OCI-LY1 (cell line): ENCODE results near the gene CSF1.

Experiments used
- H2AFZ ChIP-seq: fragments of 200-600 bp; sonication (generic), shearing (Covaris generic); 2 replicates; pipeline ENCODE4 v1.6.0; 2014; ENCODE audit warnings: antibody characterized with exemption, mild to moderate bottlenecking, low read length
- H3F3A ChIP-seq: fragments of 200-600 bp; sonication (generic), shearing (Covaris generic); 2 replicates; pipeline ENCODE4 v1.6.0; 2014; ENCODE audit warnings: mild to moderate bottlenecking, antibody characterized with exemption, low read length, moderate library complexity; ENCODE audit not compliant: insufficient read depth
- H3K27ac ChIP-seq: fragments of 200-600 bp; sonication (generic); 2 replicates; pipeline ENCODE4 v1.5.1; 2014; ENCODE audit warnings: low read length, mixed run types, mild to moderate bottlenecking, low read depth; ENCODE audit not compliant: poor library complexity, severe bottlenecking
- H3K27me3 ChIP-seq: fragments of 200-600 bp; sonication (generic); 2 replicates; pipeline ENCODE4 v1.6.0; 2014; ENCODE audit warnings: antibody characterized with exemption, mild to moderate bottlenecking, low read length, moderate library complexity; ENCODE audit not compliant: insufficient read depth
- H3K36me3 ChIP-seq: fragments of 200-600 bp; sonication (generic); 2 replicates; pipeline ENCODE4 v1.6.1; 2014; ENCODE audit warnings: mild to moderate bottlenecking, antibody characterized with exemption, low read length, moderate library complexity, mixed read lengths; ENCODE audit not compliant: insufficient read depth
- H3K4me1 ChIP-seq: fragments of 200-600 bp; sonication (generic); 2 replicates; pipeline ENCODE4 v1.5.1; 2014; ENCODE audit warnings: mild to moderate bottlenecking, low read length, moderate library complexity; ENCODE audit not compliant: insufficient read depth, severe bottlenecking
- H3K4me2 ChIP-seq: fragments of 200-600 bp; sonication (generic), shearing (Covaris generic); 2 replicates; pipeline ENCODE4 v1.6.1; 2014; ENCODE audit warnings: low read length
- H3K4me3 ChIP-seq: fragments of 200-600 bp; sonication (generic); 2 replicates; pipeline ENCODE4 v1.5.1; 2014; ENCODE audit warnings: low read length, low read depth, mild to moderate bottlenecking, mixed read lengths; ENCODE audit not compliant: poor library complexity, severe bottlenecking
- H3K79me2 ChIP-seq: fragments of 200-600 bp; shearing (Covaris generic); 2 replicates; pipeline ENCODE4 v1.6.1; 2016; ENCODE audit warnings: mixed run types, low read length, mixed read lengths; ENCODE audit not compliant: insufficient read depth
- H3K9ac ChIP-seq: fragments of 200-600 bp; sonication (generic), shearing (Covaris generic); 2 replicates; pipeline ENCODE4 v1.6.1; 2014; ENCODE audit warnings: mild to moderate bottlenecking, low read length, mixed read lengths
- H3K9me2 ChIP-seq: fragments of 200-600 bp; sonication (generic), shearing (Covaris generic); 2 replicates; pipeline ENCODE4 v1.6.1; 2014; ENCODE audit warnings: low read depth, mild to moderate bottlenecking, low read length, mixed read lengths
- H3K9me3 ChIP-seq: fragments of 200-600 bp; shearing (Covaris generic); 2 replicates; pipeline ENCODE4 v1.6.1; 2014; ENCODE audit warnings: low read length, mixed read lengths
- H4K20me1 ChIP-seq: fragments of 200-600 bp; sonication (generic), shearing (Covaris generic); 2 replicates; pipeline ENCODE4 v1.6.0; 2016; ENCODE audit warnings: mild to moderate bottlenecking, low read length; ENCODE audit not compliant: insufficient read depth
- EZH2 ChIP-seq: fragments of 200-600 bp; sonication (generic), shearing (Covaris generic); IDR thresholded peaks from 2 replicates; pipeline ENCODE4 v1.8.0; 2017; ENCODE audit warnings: borderline replicate concordance, mixed run types, mild to moderate bottlenecking, antibody characterized with exemption, low read length, moderate library complexity, mixed read lengths
- TF ChIP-seq, protein P1 (sequence below): fragments of 200-600 bp; sonication (generic), shearing (Covaris generic); IDR thresholded peaks from 2 replicates; pipeline ENCODE4 v1.5.1; 2017; ENCODE audit warnings: mild to moderate bottlenecking, antibody characterized with exemption, low read length, moderate library complexity, mixed read lengths

CSF1 gene

DNA sequence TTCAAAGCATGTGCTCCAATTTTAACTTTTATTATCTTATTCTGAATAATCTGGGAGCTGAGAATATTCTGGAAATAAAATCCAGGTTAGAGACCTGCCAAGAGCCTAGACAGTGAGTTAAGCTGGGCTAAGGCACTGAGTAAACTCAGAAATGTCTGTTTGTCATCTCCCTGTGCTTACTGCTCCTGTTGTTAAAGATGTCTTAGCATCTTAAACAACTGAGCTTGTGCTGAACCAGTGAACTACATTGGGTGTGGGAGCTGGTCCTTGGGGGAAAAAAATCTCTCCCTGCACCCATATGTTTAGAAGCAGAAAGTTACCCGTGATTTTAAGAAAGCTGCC lies 49.0 kb downstream of the CSF1 start:
- Histone ChIP-seq H3F3A (no peaks in the 10 kb centered on the region), H3K79me2 (no peaks in the 10 kb centered on the region), H3K4me3 (no peak overlapping the region), H3K4me1 (no peaks in the 10 kb centered on the region), H3K27me3 (no peaks in the 10 kb centered on the region), H3K9ac (no peak overlapping the region), H3K36me3 (no peaks in the 10 kb centered on the region), H4K20me1 (no peaks in the 10 kb centered on the region), H3K4me2 (no peak overlapping the region), H3K9me2 (no peaks in the 10 kb centered on the region), H3K27ac (no peak overlapping the region), H2AFZ (no peak overlapping the region), H3K9me3 (no peaks in the 10 kb centered on the region)
- no peak for TF ChIP-seq EZH2
- TF ChIP-seq, protein P1, sequence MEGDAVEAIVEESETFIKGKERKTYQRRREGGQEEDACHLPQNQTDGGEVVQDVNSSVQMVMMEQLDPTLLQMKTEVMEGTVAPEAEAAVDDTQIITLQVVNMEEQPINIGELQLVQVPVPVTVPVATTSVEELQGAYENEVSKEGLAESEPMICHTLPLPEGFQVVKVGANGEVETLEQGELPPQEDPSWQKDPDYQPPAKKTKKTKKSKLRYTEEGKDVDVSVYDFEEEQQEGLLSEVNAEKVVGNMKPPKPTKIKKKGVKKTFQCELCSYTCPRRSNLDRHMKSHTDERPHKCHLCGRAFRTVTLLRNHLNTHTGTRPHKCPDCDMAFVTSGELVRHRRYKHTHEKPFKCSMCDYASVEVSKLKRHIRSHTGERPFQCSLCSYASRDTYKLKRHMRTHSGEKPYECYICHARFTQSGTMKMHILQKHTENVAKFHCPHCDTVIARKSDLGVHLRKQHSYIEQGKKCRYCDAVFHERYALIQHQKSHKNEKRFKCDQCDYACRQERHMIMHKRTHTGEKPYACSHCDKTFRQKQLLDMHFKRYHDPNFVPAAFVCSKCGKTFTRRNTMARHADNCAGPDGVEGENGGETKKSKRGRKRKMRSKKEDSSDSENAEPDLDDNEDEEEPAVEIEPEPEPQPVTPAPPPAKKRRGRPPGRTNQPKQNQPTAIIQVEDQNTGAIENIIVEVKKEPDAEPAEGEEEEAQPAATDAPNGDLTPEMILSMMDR, result no peak

DNA sequence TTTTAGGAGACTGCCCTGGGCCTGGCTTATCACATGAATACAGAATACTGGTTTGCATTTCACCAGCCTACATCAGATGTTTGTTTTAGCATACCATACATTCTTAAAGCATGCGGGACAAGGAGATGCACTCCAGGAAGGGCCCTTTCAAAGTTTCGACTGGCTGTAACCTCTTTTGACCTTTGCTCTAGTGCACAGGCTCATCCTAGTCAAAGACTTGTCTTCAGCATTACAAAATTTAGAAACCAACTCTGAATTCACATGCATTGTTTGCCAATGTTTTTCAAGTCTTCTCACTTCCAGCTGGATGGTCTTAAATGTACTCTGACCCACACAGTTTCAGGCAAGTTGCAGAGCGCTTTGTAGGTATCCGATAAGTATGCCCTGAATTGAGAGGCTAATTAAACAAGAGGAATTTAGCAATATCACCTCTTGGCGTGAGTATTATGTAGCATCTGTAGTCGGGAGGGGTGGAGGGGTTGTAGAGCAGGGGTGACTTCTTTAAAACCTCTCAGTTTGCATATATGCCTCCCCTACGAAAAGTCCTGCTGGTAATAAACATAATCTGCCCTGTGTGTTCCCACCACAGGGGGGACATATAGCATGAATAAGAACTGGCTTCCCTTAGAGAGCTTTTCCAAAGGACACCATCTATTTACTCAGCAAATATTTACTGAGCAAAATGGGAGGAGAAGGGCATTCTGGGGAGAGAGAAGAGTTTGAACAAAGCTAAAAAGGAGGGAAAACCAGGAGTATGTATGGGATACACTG lies 49.5 kb downstream of the CSF1 start:
- Histone ChIP-seq H2AFZ (no peak overlapping the region), H3K27ac (no peak overlapping the region), H3K4me3 (no peak overlapping the region), H3F3A (no peaks in the 10 kb centered on the region), H3K4me1 (no peaks in the 10 kb centered on the region), H3K4me2 (no peak overlapping the region), H3K9ac (no peak overlapping the region), H3K36me3 (no peaks in the 10 kb centered on the region), H4K20me1 (no peaks in the 10 kb centered on the region), H3K27me3 (no peaks in the 10 kb centered on the region), H3K9me3 (no peaks in the 10 kb centered on the region), H3K9me2 (no peaks in the 10 kb centered on the region), H3K79me2 (no peaks in the 10 kb centered on the region)
- TF ChIP-seq, protein P1, result no peak
- no peak for TF ChIP-seq EZH2

GRCh38 chr1:109960745-109961094 lies 50.1 kb downstream of the CSF1 start:
- H3K36me3 ChIP-seq, result no peaks in the 10 kb centered on the region
- no peaks in the 10 kb centered on the region for H3K4me1 ChIP-seq
- no peaks in the 10 kb centered on the region for H3K79me2 ChIP-seq
- no peaks in the 10 kb centered on the region for H3K9me2 ChIP-seq
- H3K4me2 ChIP-seq, result no peak overlapping the region
- no peaks in the 10 kb centered on the region for H4K20me1 ChIP-seq
- H3K27me3 ChIP-seq, result no peaks in the 10 kb centered on the region
- no peak overlapping the region for H2AFZ ChIP-seq
- H3K9ac ChIP-seq, result no peak overlapping the region
- H3K27ac ChIP-seq, result no peak overlapping the region
- no peak for TF ChIP-seq EZH2
- TF ChIP-seq, protein P1, result no peak
- H3K4me3 ChIP-seq, result no peak overlapping the region
- no peaks in the 10 kb centered on the region for H3F3A ChIP-seq
- no peaks in the 10 kb centered on the region for H3K9me3 ChIP-seq
